HL-60 (cell line): Measurements from ENCODE around the gene HLCS.

ENCODE experiments used
- DNase-seq, 2 experiments: peaks; one replicate each; pipeline ENCODE4 v3.0.0-alpha.2; 2010 to 2020; ENCODE audit warnings: low read depth in 1 of 2, low spot score in 1 of 2
- H3K27ac ChIP-seq: fragments of 250-450 bp; sonication (Bioruptor Pico); replicated peaks from 2 replicates; pipeline ENCODE4 v1.5.1; 2020; ENCODE audit warnings: mild to moderate bottlenecking, moderate library complexity
- H3K27me3 ChIP-seq: fragments of 250-450 bp; sonication (Bioruptor Pico); 2 replicates; pipeline ENCODE4 v1.5.1; 2021; ENCODE audit warnings: mild to moderate bottlenecking, moderate library complexity; ENCODE audit not compliant: insufficient read depth, poor library complexity, severe bottlenecking
- H3K4me3 ChIP-seq: replicated peaks from 2 replicates; pipeline ENCODE4 v1.5.1; 2011; ENCODE audit warnings: mild to moderate bottlenecking, control low read depth, low read length; ENCODE audit not compliant: insufficient read depth
- CTCF ChIP-seq: IDR thresholded peaks from one replicate; pipeline ENCODE4 v1.5.1; 2011; ENCODE audit warnings: low read length, control low read depth, inconsistent platforms; ENCODE audit not compliant: insufficient read depth
- GABPA ChIP-seq: IDR thresholded peaks from 2 replicates; pipeline ENCODE4 v1.6.1; 2012; ENCODE audit warnings: low read depth
- POLR2AphosphoS5 ChIP-seq: IDR thresholded peaks from 2 replicates; pipeline ENCODE4 v1.6.1; 2012; ENCODE audit warnings: low read depth
- REST ChIP-seq: IDR thresholded peaks from 2 replicates; pipeline ENCODE4 v1.6.1; 2012; ENCODE audit warnings: low read depth; ENCODE audit not compliant: insufficient replicate concordance
- SPI1 ChIP-seq: IDR thresholded peaks from 2 replicates; pipeline ENCODE4 v1.6.1; 2012; ENCODE audit warnings: low read depth, mild to moderate bottlenecking, borderline replicate concordance

HLCS gene

GRCh38 chr21:36915014-36915695, 51.3 kb downstream of the HLCS start:
- Histone ChIP-seq H3K4me3 (no peak overlapping the region), H3K27ac (peak overlapping the region; percentile 31), H3K27me3 (peaks cover 2% of the 10 kb centered on the region)
- TF ChIP-seq GABPA, result no peak
- peak; percentile 85 for TF ChIP-seq POLR2AphosphoS5
- TF ChIP-seq REST, result no peak
- peak; percentile 54; the same call in 1 of the 2 replicates for TF ChIP-seq SPI1
- no peak for TF ChIP-seq CTCF
- DNase-seq, result peak in 1 of 2 experiments; percentile 80

- DNase-seq, result no peak
- H3K27ac ChIP-seq, result peak overlapping the region; percentile 31
- H3K27me3 ChIP-seq, result peaks cover 2% of the 10 kb centered on the region
- TF ChIP-seq CTCF (no peak), POLR2AphosphoS5 (no peak)
- H3K4me3 ChIP-seq, result no peak overlapping the region
Measured at GRCh38 chr21:36914244-36915013, 52.0 kb downstream of the HLCS start.

GRCh38 chr21:36913247-36914169, 53.0 kb downstream of the HLCS start:
- Histone ChIP-seq H3K27ac (no peak overlapping the region), H3K27me3 (peaks cover 2% of the 10 kb centered on the region), H3K4me3 (no peak overlapping the region)
- TF ChIP-seq SPI1 (no peak), CTCF (no peak), REST (no peak), POLR2AphosphoS5 (no peak), GABPA (no peak)
- no peak for DNase-seq
